Hepatocyte (in vitro differentiated cells): ENCODE results near the gene SVIL.

Experiments used
- EZH2 ChIP-seq: fragments of 200-600 bp; sonication (generic); IDR thresholded peaks from 2 replicates; pipeline ENCODE4 v1.6.1; 2016; ENCODE audit warnings: antibody characterized with exemption, mild to moderate bottlenecking, borderline replicate concordance
- TF ChIP-seq, protein P1 (sequence below): fragments of 200-600 bp; sonication (generic); IDR thresholded peaks from 2 replicates; pipeline ENCODE4 v1.5.1; 2016; ENCODE audit warnings: antibody characterized with exemption, mild to moderate bottlenecking; ENCODE audit not compliant: poor library complexity

DNA sequence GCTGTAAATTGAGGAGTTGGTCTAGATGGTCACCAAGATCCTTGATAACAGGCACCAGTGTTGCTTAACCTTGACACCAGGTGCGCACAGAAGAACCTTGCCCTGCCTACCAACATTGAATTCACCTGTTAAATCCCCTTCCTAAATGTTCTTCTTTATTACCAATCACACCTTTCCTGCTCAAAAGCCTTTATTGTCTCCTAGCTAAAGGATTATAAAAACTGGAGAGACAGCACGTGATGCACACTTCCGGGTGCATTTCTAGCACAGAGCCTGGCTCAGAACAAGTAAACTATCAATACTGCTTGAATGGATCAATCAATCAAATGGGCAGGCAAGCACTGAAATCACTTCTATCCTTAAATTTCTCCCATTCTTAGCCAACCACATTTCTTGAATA, 56.3 kb downstream of the SVIL start:
- TF ChIP-seq, protein P1, sequence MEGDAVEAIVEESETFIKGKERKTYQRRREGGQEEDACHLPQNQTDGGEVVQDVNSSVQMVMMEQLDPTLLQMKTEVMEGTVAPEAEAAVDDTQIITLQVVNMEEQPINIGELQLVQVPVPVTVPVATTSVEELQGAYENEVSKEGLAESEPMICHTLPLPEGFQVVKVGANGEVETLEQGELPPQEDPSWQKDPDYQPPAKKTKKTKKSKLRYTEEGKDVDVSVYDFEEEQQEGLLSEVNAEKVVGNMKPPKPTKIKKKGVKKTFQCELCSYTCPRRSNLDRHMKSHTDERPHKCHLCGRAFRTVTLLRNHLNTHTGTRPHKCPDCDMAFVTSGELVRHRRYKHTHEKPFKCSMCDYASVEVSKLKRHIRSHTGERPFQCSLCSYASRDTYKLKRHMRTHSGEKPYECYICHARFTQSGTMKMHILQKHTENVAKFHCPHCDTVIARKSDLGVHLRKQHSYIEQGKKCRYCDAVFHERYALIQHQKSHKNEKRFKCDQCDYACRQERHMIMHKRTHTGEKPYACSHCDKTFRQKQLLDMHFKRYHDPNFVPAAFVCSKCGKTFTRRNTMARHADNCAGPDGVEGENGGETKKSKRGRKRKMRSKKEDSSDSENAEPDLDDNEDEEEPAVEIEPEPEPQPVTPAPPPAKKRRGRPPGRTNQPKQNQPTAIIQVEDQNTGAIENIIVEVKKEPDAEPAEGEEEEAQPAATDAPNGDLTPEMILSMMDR = no peak
- TF ChIP-seq EZH2 = no peak
